Airway epithelial cell (primary cell): Measurements from ENCODE around the gene BMS1. TPM values are rescaled to one million over a fixed set of nuclear protein-coding genes. Genes with fewer than 3 reads are reported as not detected.

ENCODE experiments used
- total RNA-seq: library from RNA; depleted of rRNA; stranded (reverse); fragments of >200 nt; gene quantifications from 2 replicates; pipeline ENCODE4 v1.2.3, GENCODE V29; 2015

Gene BMS1
- total RNA-seq: 17.6 TPM in 2 replicates

DNA sequence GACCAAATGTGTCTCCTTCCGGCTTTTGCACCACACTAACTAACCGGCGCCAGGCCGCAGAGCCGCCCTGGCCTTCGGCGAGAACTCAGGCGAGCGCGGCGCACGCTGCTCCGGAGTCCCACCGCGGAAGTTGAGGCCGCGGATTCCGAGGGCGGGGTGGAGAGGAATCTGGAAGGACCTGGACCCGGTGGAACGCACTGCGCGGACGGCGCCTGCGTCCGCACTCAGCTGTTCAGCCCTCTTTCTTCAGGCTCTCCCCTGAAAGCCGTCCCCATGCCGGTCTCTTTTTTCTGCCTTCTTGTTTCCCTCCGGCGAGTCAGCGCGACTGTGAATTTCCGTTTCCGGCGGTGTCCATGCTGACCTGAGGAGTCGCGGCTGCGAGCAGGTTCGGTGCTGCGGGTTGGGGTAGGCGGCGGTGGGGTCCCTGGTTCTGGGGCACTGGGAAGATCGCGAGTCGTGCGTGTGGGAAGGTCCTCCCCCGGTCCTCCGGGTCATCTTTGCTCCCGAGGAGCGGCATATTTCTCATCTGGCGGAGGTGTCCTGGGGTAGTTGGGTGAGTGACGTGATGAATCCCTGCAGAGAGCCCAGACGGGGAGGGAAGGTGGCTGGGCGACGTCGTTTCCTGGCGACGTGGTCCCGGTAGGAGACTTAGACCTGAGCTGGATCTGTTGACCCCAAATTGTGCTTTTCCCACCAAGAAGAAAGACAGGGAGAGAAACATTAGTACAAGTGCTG, at the start of gene BMS1:
BMS1 (plus strand) TSS at position 350 of the 735 bp plus-strand sequence. CDS start 1,600 bp downstream, outside the sequence.

Other genes starting within 250 kb of the BMS1 start
- 6.6 and 7.3 TPM in 2 replicates for gene ZNF33B, start 144.2 kb upstream of the BMS1 start, total RNA-seq